HG03108 (cell line): ENCODE data around the gene MAB21L1.

ENCODE experiments used
- ATAC-seq: cut with Tn5 transposase; IDR thresholded peaks from one replicate; pipeline ENCODE4 v1.9.1; 2021; ENCODE audit warnings: moderate library complexity; ENCODE audit not compliant: unreplicated experiment

The MAB21L1 gene

DNA sequence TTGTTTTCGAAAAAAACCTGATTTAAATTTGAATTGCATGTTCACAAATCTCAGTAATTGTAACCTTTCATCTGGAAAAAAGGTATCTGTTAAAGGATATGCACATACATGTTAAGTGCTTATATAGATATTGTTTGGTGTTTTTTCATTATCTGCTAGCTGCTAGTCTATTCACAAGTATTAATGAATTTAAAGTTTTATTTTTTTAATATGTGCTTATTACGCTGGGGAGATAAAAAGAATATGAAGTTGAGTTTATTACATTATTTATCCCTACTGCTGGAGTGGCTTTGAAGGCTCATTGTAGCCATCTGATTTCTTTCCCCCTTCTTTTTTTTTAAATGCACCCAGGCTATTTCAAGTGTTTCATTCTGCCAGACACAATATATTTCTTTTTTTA lies 3.9 kb upstream of the MAB21L1 start:
- no peak for ATAC-seq

DNA sequence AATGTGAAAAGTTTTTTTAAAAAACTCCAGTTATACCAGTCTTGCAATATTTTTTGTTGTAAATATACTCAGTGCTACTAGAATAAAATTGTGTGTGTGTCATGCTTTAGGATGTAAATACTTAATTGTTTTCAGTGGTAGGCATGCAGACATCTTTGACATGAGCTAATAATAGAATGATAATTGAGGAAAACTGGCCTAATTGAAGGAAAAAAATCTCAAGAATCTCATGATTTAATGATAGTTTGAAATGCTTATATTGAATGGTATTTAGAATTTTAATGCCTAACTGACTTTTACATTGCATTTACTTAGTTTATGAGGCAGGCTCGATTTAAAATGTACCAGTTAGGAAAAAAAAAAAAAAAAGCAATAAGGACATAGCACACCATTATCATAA lies 3.2 kb upstream of the MAB21L1 start:
- no peak for ATAC-seq

DNA sequence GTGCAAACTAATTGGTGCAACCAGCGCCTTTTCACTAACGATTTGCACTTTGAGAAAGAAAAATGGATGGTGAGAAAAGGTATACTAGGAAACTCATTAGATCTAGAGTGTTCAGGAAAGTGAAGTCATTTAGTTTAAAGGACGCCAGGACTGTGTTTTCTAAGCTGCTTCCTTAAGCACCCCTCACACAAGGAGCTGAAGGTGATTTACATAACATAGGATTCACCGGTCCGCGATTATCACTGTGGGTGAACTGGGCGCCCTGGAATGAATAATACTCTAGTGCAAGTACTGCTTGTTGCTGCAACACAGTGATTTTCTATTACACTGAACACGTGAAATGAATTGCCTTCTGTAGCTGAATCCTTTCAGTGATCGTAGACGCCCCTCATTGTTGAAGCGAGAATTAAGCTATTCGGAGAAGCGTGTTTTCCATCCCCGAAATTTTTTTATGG lies 2.6 kb upstream of the MAB21L1 start:
- no peak for ATAC-seq

DNA sequence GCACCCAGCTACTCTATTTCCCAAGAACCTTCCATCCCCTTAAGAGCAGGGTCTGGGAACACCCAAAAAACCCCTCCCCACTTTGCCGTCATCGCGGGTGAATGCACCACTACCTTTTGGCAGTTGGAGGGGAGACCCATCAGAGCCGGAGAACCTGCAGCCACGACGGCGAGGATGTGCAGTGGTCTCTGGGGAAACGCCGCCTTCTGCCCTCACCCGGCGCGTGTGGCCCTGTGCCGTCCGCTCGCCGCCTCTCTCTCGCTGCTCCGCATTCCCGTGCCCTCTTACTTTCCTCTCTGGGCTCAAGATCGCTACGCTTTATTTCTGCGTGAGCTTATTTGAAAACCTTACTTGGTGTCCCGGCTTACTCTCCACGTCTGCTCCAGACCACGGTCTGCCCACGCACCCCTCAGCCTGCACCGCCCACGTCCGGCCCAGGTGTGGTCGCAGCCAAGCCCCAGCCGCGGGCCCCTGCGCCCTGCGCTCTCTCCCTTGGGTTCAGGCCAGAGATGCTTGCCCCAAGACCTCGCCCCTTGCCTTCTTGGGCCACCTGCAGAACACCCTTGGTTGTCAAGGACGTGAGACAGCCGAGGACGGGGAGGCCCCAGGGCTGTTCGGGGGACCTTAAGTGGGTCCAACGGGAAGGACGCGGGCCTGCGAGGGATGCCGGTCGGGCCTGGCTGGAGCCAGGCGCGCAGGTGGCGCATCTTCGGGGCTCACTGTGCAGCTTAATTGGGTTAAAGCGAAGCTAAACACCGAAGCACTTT lies 2.0 kb upstream of the MAB21L1 start:
- ATAC-seq, result no peak

DNA sequence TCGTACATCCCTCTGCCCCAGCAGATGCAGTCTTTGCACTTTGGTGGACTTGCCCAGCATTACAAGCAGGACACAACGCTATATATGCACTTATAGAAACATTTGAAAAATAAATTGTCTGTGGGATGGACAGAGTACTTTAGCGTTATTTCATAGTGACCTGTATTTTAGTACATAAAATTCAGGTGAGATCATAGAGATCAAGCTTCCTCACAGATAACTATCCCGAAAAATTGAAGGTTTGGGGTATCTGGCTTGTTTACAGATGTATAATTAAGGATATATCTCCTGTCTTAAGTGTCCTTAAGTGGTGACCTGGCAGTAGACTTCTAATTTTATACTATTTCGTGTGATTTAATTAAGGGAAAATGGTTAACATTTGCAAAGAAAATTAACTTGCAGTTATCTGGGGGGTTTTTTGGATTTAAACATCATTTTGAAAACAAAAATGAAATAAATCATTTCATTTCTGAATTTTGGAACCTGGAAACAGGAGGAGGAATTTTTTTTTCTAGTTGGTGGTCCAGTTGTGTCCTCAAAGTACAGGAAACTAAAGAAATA lies 977 bp upstream of the MAB21L1 start:
- ATAC-seq, result no peak

DNA sequence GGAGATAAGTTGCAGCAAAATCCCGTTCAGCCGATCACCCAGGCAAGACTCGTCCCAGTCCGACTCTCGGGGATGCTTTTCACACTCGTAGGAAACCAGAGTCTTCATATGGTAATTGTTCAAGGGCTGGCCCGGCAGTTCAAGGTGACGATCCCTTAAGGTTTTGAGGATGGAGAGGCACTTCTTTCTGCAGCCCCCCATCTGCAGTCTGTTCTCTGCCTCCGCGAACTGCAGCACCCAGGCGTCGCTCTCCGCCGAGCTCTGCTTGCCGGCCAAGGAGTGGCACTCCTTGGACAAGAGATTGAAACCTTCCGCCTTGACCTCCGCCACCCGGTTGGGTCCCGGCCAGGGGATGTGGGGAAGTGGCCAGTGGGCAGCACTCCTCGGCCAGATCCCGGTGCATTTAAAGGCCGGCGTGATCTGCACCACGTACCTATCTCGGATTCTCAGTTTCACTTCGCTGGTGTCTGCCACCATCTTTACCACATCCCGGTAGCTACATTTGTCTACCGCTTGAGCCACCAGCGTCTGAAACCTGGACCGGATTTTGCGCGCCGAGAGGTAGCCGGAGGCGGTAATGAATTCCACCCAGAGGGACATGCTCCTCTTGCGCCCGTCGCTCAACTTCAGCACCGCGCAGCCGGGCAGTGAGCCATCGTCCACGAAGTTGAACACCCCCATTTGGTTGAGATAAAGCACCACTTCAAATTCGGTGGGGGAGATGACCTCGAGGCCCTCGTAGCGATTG lies 1.1 kb downstream of the MAB21L1 start:
- no peak for ATAC-seq

DNA sequence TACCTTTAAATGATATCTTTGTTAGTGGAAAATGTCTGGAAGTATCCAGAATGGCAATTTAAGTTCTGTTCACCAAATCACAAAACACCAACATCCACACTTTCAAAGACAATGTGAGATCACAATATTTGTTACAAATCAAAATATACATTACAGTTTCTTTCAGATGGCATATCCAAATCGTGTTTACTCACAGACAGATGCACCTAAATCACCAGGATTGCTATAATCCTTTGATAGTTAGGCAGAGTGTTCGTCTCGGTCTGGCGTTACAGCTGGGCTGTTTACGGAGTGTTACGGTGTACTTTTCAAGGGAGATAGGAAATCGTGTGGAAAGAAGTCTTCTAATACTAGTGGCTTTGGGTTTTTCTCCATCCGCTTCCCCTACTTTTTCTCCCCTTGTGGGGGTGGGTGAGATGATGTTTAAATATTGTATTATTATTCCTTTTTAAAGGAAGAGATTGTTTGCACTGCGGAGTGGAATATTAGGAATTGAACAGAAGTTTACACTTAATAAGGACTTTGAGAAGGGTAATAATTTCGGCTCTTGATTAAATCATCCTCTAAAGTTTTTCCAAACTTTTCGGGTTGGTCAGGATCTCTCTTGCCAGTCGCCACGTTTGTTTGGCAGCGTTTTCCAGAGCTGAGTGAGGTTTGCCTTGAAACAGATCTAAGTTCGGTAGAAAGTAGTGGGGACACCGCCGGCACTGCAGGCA lies 1.8 kb downstream of the MAB21L1 start:
- no peak for ATAC-seq

DNA sequence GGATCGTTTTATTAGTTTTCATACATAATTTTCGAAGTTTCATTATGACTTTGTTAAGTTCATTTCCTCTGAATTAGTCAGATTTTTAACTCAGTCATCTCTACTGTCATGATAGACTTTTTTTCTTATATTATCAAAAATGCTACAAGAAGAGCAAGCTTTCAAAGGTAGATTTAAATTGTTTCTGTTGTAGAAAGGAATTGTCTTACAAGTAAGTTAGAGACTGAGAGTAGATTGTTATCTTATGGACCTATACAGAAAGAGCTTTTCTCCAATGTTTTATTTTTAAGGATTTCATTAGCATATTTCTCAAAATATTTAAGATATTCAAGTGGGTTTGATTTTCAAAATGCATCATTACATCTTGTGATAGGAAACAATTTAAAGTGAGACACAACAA lies 2.7 kb downstream of the MAB21L1 start:
- no peak for ATAC-seq

DNA sequence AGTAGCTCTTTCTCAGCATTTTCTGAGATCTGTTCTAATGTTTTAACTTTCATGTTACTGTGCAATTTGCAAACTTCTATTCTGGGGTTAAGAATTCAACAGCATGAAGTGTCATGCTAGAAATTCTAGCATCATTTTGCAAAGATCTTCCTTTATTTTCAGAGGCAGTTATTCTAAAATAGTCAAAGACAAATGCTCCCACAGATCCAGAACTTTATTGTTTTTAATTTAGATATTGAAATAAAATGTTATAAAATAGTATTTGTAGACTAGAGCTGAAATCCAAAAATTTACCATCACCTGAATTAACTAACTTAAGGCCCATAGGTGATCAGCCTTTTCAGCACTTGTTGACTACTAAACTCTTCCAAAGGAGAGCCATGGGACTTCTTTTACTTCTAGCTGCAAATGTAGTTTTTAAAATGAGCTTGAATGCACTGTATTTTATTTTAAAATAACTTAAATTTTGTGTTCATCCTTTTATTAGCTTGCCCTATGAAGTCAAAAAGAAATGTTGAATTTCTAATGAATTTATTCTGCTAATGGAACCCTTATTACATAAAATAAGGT lies 3.2 kb downstream of the MAB21L1 start:
- no peak for ATAC-seq

DNA sequence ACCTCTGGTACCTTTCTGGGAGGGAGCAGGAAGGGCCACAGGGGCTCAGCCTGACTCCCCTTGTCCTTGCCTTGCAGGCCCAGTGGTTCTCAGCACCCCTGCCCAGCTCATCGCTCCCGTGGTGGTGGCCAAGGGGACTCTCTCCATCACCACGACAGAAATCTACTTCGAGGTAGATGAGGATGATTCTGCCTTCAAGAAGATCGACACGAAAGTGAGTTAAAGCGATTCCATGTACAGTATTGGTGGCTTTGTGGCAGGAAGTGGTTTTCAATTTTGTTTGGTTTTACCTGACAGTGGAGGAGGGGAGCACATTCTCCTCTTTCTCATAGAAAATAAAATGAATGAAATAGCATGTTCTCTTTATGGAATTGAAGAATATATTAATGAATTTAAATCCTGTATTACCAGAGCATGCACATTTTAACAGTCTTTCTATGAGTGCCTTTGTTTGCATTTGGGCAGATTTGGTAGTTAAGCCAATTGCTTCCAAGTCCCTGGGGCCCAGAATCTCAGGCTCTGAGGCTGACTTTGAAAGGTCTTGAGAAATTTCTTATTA lies 4.1 kb downstream of the MAB21L1 start:
- no peak for ATAC-seq

DNA sequence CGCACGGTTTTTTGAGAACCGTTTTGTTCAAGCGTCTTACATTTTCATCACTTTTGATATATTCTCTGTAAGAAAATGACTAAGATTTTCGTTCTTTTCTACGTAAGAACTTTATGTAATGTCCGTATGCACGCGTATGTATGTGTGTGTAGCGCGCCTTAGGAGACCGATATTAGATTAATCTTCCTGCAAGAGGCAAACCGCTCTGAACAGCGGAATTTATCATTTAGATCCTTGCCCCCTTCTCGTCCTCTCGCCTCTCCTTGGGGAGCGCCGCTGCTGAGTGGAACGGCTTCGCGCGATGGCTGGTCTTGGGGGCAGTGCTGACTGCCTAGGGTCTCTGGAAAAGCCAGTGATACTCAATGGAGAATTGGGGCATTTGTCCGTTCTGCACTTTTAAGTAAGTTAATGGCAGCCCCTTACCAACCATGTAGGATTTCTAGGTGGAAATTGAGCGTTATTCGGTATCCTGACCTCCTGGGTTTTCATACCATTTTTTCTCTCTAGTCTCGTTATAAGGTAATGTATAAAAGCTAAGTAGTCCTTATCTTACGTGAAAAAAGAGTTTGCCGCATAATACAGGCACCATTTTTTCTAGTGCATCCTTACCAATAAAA lies 4.7 kb downstream of the MAB21L1 start:
- no peak for ATAC-seq

DNA sequence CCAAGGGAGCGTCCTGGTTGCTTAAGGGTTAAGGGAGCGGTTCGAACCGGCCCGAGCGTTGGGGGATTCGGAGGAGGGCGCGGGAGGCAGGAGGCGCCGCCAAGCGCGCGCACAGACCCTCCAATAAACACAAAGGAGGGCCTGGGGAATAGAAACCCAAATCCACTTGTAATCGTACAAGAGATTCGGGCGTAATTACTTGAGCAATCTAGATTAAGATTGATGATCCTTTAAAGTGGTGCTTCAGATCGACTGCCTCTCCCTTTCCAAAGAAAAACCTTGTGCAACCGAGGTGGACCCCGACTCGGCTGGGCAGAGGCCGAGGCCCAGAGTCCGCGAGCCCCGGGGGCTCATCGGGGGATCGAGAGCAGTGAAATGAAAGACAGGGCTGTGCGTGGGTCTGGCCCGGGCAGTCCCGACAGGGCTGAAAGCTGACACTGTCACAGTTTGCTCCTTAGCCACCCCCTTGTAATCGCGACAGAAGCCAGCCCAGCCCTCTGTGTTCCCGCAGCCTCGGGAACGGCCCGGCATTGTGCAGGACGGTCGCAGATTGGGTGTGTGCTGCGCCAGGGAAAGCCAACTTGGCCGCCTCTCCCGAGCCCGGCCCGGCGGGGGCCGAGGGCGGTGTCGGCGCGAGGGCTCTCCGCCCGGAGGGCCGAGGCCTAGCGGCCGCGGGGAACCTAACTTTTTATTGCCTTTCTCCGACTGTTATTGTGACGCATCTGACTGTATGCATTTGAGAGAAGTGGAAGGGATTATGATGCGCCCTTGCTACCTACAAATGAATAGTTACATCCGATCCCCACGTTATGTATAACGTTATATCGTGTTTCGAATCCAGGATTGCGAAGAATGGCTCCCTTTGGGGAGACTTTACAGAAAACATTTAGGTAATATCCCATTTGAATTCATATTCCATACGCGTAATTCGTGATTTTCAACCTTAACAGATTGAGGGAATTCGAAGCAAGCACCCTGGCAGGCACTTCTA lies 5.5 kb downstream of the MAB21L1 start:
- no peak for ATAC-seq

DNA sequence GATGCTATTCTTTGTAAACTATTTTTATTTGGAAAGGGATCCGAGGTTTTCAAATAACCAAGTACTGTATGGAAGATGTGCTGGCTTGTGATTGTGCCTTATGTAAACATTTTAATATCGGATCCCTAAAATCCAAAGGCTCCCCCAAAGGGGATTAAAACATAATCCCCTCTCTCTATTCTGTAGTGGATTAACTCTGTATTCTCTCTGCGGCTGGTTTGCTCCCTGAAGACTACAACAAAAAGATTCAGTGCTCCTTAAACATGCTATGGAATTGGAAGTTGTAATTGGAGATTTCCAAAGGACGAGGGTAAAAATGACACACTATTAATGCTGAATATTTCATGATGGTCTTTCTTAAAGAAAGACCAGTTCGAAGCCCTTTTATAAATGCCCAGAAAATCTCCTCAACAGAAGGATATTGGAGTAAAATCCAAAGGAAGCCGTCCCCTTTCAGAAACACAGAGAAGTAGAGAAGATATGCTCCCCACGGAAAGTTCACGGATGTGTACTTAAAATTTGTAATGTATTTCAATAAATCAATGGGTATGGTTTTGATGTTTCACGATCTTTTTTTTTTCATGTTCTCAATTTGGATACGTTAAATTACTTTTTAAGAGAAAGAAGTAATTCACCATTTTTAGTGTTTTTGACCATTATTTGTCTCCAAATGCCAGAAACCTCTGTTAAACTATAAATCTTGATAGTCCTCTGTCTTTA lies 6.5 kb downstream of the MAB21L1 start:
- ATAC-seq, result no peak

DNA sequence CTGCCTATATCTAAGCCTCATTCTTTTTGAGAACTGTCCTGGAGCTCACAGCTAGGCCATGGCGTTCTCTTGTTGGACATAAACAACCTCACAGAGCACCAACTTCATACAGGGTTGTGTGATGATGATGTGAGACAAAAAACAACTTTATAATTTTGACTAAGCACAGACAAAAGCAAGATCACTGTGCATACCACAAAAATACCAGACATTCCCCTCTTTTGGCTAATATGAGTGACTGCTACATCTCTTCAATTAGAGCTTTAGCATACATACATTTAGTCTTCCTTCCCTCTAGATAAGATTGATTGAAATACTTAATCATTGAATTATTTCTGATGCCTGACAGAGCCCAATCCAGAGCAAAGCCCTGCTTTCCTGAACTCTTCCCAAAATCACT lies 8.3 kb downstream of the MAB21L1 start:
- ATAC-seq, result no peak

DNA sequence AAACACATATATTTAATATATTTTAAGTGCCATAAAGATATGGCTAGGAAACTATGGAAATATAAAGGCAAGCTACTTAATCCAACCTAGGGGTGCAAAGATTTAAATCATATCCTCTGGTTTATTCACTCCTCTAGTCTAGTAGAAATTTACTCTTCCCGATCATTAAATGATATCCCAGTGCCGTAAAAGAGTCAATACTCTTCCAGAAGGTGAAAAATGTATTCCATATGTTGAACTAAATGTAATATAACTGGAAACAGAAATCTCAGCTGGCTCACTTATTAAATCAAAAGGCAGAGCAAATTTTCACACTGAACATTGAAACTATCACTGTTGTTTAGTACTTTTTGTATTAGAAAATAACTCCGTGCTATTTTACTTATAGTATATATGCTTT lies 11.1 kb downstream of the MAB21L1 start:
- no peak for ATAC-seq

DNA sequence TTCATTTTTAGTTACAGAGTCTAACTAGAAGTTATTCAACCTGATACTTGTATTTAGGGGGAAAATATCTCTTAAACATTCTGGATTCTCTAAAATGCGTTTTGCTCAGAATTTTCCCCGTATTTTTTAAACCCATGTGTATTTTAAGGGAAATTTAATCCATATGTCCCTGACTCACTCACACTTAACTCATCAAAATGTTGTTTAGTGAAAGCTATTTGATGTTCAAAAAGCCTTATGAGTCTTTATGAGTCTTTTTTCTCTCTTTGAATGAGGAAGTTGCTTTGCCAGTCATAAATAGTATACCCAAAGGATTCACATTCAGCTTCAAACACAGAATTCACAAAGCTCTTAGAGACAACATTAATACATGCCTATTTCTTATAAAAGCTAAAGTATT lies 16.4 kb downstream of the MAB21L1 start:
- no peak for ATAC-seq

DNA sequence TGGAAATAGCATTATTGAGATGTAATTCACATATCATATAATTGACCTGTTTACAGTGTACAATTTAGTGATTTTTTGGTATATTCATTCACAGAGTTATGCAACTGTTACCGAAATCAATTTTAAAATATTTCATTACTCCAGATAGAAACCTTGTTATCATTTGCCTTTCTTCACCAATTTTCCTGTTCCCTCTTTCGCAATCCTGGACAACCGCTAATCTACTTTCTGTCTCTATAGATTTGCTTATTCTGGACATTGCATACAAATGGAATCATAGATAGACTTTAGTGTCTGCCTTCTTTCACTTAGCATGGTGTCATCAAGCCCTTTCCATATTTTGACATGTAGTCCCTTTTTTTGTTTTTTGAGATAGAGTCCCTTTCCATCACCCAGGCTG lies 19.2 kb downstream of the MAB21L1 start:
- no peak for ATAC-seq

DNA sequence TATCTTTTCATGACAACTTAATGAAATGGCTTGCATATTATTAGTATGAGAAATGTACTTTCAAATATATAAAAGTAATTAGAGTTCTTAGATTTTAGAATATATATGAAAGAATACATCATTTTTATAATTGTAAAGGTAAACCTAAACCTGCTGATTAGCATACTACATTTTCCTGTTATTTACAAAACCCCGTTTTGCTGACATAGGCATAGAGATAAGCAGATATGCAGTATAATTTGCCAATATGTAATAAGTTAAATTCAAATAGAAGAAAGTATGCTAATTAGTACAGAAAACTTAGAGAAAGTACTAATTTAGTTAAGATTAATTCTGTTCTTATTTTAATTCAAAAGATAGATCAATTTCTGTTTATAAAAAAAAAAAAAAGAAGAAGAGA lies 21.5 kb downstream of the MAB21L1 start:
- ATAC-seq, result no peak

DNA sequence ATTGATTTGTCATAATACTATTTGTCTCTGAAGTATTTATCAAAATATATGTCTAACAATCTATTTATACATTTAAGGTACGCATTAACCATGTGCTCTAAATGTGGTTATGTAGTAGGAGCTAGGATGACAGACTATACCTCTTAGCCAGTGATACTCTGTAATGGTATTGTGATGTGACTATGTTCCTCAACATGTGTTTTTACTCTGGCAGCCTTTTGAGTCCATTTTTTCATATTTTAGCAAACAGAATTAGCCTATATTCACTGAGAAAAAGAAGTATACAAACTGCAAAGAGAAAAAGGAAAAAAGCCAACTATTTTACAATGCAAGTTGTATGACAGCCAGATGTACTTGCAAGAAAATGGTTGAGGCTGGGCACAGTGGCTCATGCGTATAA lies 26.7 kb downstream of the MAB21L1 start:
- no peak for ATAC-seq
